Hepatocyte (in vitro differentiated cells): ENCODE results near the gene STARD13. TPM values are rescaled to one million over a fixed set of nuclear protein-coding genes. Genes with fewer than 3 reads are reported as not detected.

Experiments used
- DNase-seq: peaks from one replicate; pipeline ENCODE4 v3.0.0-alpha.2; 2016; ENCODE audit warnings: low spot score
- H2AFZ ChIP-seq: fragments of 200-600 bp; sonication (generic); 2 replicates; pipeline ENCODE4 v1.6.0; 2016; ENCODE audit warnings: antibody characterized with exemption, mild to moderate bottlenecking
- H3K27ac ChIP-seq: fragments of 200-600 bp; sonication (generic); 2 replicates; pipeline ENCODE4 v1.5.1; 2016; ENCODE audit warnings: mild to moderate bottlenecking
- H3K27me3 ChIP-seq: fragments of 200-600 bp; sonication (generic); 2 replicates; pipeline ENCODE4 v1.6.1; 2016
- H3K36me3 ChIP-seq: fragments of 200-600 bp; sonication (generic); replicated peaks from 2 replicates; pipeline ENCODE4 v1.5.1; 2016; ENCODE audit warnings: low read depth; ENCODE audit not compliant: insufficient read depth
- H3K4me1 ChIP-seq: fragments of 200-600 bp; sonication (generic); 2 replicates; pipeline ENCODE4 v1.5.1; 2016; ENCODE audit warnings: mild to moderate bottlenecking, moderate library complexity; ENCODE audit not compliant: insufficient read depth
- H3K4me2 ChIP-seq: fragments of 200-600 bp; sonication (generic); 2 replicates; pipeline ENCODE4 v1.6.0; 2016
- H3K4me3 ChIP-seq: fragments of 200-600 bp; sonication (generic); 2 replicates; pipeline ENCODE4 v1.5.1; 2016; ENCODE audit warnings: mild to moderate bottlenecking
- H3K79me2 ChIP-seq: fragments of 200-600 bp; sonication (generic); 2 replicates; pipeline ENCODE4 v1.6.0; 2017; ENCODE audit warnings: mild to moderate bottlenecking
- H3K9me2 ChIP-seq: fragments of 200-600 bp; sonication (generic); replicated peaks from 2 replicates; pipeline ENCODE4 v1.6.0; 2017; ENCODE audit warnings: mild to moderate bottlenecking; ENCODE audit not compliant: insufficient read depth
- H3K9me3 ChIP-seq: fragments of 200-600 bp; sonication (generic); 2 replicates; pipeline ENCODE4 v1.5.1; 2016; ENCODE audit warnings: low read depth, mild to moderate bottlenecking
- H4K20me1 ChIP-seq: fragments of 200-600 bp; sonication (generic); 2 replicates; pipeline ENCODE4 v1.6.0; 2016; ENCODE audit warnings: mild to moderate bottlenecking; ENCODE audit not compliant: insufficient read depth, poor library complexity, severe bottlenecking
- EZH2 ChIP-seq: fragments of 200-600 bp; sonication (generic); IDR thresholded peaks from 2 replicates; pipeline ENCODE4 v1.6.1; 2016; ENCODE audit warnings: antibody characterized with exemption, mild to moderate bottlenecking, borderline replicate concordance
- EZH2phosphoT487 ChIP-seq: fragments of 200-600 bp; sonication (generic); IDR thresholded peaks from one replicate; pipeline ENCODE4 v1.6.1; 2018; ENCODE audit warnings: antibody characterized with exemption, mild to moderate bottlenecking, low read depth, moderate library complexity; ENCODE audit not compliant: unreplicated experiment, severe bottlenecking
- WGBS: methylation state at CpG from one replicate; pipeline ENCODE4 v1.1.6; 2016; ENCODE audit warnings: low lambda C conversion rate; ENCODE audit errors: missing lambda C conversion rate; 5-methylcytosine and 5-hydroxymethylcytosine counted together
- polyA plus RNA-seq: library from polyadenylated mRNA; unstranded; fragments of >200 nt; fragmentation: Nextera tagmentation; extraction: Ambion mirVana; gene quantifications from 2 replicates; pipeline ENCODE4 v1.2.1, GENCODE V29; 2016
- total RNA-seq: library from RNA; depleted of rRNA; stranded (reverse); fragments of >200 nt; gene quantifications from 2 replicates; pipeline ENCODE4 v1.2.3, GENCODE V29; 2014
- TF ChIP-seq, protein P1 (sequence below): fragments of 200-600 bp; sonication (generic); IDR thresholded peaks from 2 replicates; pipeline ENCODE4 v1.5.1; 2016; ENCODE audit warnings: antibody characterized with exemption, mild to moderate bottlenecking; ENCODE audit not compliant: poor library complexity

STARD13 gene
- total and polyA plus RNA-seq, 2 experiments from 2014 or later, result 5.4 to 13.5 TPM

DNA sequence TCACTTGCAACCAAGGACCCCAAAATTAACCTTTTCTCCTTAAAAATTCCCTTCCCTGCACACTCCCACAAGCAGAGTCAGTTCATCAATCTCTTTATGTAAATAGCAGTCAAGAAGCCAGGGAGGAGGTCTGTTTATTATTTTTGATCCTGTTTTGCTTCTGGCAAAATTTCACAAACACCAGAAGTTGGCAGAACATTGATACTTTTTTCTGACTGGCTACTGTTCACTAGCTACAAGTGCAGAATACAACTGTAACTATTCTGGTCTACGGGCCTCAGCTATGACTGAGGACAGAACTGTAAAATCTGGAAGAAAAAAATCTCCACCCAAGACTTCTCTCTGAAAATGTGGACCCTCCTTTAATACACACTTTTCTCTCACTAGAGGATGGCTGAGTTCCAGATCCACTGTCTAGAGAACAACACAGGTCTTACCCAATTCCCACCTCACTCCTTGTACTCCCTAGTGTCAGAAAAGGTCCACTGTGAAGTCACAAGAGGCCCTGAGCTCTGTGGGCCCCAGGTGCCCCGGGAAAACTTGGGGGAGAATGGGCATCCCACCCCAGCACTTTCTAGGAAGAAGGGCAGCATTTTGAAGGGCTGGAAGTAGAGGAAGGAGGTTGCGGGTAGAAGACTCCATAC lies 14.5 kb downstream of the STARD13 start:
- Histone ChIP-seq H3K4me2 (no peak overlapping the region), H2AFZ (no peak overlapping the region), H4K20me1 (no peaks in the 10 kb centered on the region), H3K36me3 (no peaks in the 10 kb centered on the region), H3K9me3 (no peaks in the 10 kb centered on the region), H3K79me2 (peaks cover 81% of the 10 kb centered on the region), H3K27me3 (no peaks in the 10 kb centered on the region), H3K4me1 (peaks cover 37% of the 10 kb centered on the region), H3K27ac (peak overlapping the region; percentile 87), H3K9me2 (no peaks in the 10 kb centered on the region), H3K4me3 (no peak overlapping the region)
- DNase-seq, result no peak
- TF ChIP-seq EZH2, result no peak
- TF ChIP-seq, protein P1, sequence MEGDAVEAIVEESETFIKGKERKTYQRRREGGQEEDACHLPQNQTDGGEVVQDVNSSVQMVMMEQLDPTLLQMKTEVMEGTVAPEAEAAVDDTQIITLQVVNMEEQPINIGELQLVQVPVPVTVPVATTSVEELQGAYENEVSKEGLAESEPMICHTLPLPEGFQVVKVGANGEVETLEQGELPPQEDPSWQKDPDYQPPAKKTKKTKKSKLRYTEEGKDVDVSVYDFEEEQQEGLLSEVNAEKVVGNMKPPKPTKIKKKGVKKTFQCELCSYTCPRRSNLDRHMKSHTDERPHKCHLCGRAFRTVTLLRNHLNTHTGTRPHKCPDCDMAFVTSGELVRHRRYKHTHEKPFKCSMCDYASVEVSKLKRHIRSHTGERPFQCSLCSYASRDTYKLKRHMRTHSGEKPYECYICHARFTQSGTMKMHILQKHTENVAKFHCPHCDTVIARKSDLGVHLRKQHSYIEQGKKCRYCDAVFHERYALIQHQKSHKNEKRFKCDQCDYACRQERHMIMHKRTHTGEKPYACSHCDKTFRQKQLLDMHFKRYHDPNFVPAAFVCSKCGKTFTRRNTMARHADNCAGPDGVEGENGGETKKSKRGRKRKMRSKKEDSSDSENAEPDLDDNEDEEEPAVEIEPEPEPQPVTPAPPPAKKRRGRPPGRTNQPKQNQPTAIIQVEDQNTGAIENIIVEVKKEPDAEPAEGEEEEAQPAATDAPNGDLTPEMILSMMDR, result no peak
- no peak for TF ChIP-seq EZH2phosphoT487
- WGBS, result 63% methylated on average over 3 of the region's 3 CpGs

DNA sequence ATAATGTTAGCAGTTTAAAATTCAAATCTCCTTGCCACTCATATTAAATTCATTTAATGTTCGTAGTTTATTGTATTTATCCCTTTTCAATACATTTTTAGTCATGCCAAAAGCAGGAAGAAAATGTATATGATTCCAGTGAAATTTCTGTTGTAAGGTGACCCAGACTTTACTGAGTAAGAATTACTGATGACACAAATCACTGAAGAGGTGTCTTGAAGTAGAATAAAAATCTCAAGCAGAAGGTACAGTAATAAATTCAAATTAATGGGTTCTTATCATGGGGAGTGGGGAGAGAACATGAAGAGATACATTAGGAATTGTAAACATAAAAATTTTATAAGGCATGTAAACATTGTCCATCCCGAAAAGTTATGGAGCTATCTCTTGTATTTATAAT lies 19.9 kb downstream of the STARD13 start:
- no peak for TF ChIP-seq EZH2phosphoT487
- no peak for TF ChIP-seq EZH2
- TF ChIP-seq, protein P1, result no peak
- H3K27me3 ChIP-seq, result no peaks in the 10 kb centered on the region
- no peaks in the 10 kb centered on the region for H3K9me2 ChIP-seq
- peaks cover 63% of the 10 kb centered on the region for H3K79me2 ChIP-seq
- H3K36me3 ChIP-seq, result no peaks in the 10 kb centered on the region
- H2AFZ ChIP-seq, result no peak overlapping the region
- WGBS, result 74% methylated on average over 2 of the region's 2 CpGs
- H3K4me1 ChIP-seq, result peaks cover 17% of the 10 kb centered on the region
- H3K9me3 ChIP-seq, result no peaks in the 10 kb centered on the region
- no peak overlapping the region for H3K4me3 ChIP-seq
- no peak overlapping the region for H3K4me2 ChIP-seq
- H3K27ac ChIP-seq, result no peak overlapping the region
- no peak for DNase-seq
- H4K20me1 ChIP-seq, result no peaks in the 10 kb centered on the region

DNA sequence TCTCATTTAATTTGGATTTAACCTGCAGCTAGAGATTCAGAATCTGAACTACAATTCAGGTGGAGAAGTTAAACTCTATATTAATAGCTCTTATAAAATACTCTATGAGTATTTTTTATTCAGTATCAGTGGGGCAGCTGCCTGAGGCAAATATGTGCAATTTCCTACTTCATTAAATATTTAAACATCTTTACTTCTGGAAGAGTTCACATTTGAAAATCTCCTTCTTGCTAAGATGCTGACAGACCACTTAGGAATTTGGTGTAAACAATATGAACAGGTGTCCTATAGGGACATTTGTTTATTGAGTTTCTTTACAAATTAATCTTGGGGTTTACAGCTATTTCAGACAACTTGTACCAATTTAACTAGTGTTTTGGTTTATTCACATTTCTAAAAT lies 20.4 kb downstream of the STARD13 start:
- Histone ChIP-seq H3K4me2 (no peak overlapping the region), H3K9me2 (no peaks in the 10 kb centered on the region), H3K4me3 (no peak overlapping the region), H3K36me3 (no peaks in the 10 kb centered on the region), H3K79me2 (peaks cover 59% of the 10 kb centered on the region), H3K27me3 (no peaks in the 10 kb centered on the region), H3K27ac (no peak overlapping the region), H4K20me1 (no peaks in the 10 kb centered on the region), H2AFZ (no peak overlapping the region), H3K4me1 (peaks cover 18% of the 10 kb centered on the region), H3K9me3 (no peaks in the 10 kb centered on the region)
- TF ChIP-seq, protein P1, result no peak
- TF ChIP-seq EZH2phosphoT487 (no peak), EZH2 (no peak)
- DNase-seq, result no peak

DNA sequence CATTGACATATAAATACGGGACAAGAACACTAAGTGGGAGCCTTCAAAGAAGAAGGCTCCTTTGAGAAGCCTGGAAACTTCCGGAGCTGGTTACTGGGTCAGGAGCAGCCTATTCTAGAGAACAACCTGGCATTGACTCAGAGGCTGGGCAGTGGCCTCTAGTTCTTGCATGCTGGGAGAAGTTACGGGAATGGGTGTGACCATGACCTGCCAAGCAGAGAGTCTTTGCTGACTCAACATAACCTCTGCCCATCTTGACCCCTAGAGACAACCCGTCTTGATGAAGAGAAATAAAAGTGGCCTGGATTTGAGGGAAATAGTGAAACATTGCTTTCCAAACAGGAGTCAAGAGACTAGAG lies 21.0 kb downstream of the STARD13 start:
- H2AFZ ChIP-seq, result no peak overlapping the region
- no peaks in the 10 kb centered on the region for H4K20me1 ChIP-seq
- H3K27me3 ChIP-seq, result no peaks in the 10 kb centered on the region
- H3K9me2 ChIP-seq, result no peaks in the 10 kb centered on the region
- no peak overlapping the region for H3K27ac ChIP-seq
- DNase-seq, result no peak
- no peak overlapping the region for H3K4me3 ChIP-seq
- no peak overlapping the region for H3K4me2 ChIP-seq
- TF ChIP-seq EZH2phosphoT487, result no peak
- H3K79me2 ChIP-seq, result peaks cover 57% of the 10 kb centered on the region
- H3K4me1 ChIP-seq, result peaks cover 18% of the 10 kb centered on the region
- 92% methylated on average over 4 of the region's 4 CpGs for WGBS
- no peaks in the 10 kb centered on the region for H3K36me3 ChIP-seq
- no peaks in the 10 kb centered on the region for H3K9me3 ChIP-seq
